Prostate gland (tissue), 2 donors: ENCODE results near the gene PROK2. TPM values are rescaled to one million over a fixed set of nuclear protein-coding genes. Genes with fewer than 3 reads are reported as not detected.

Experiments used
- DNase-seq: peaks from one replicate; pipeline ENCODE4 v3.0.0-alpha.2; 2019; ENCODE audit warnings: low spot score
- H3K27ac ChIP-seq, 2 donors: fragments of 200-600 bp; sonication (generic); 2 replicates each; pipeline ENCODE4 v1.5.1; 2017 to 2019
- H3K27me3 ChIP-seq: fragments of 200-600 bp; sonication (generic); replicated peaks from 2 replicates; pipeline ENCODE4 v1.5.1; 2019; ENCODE audit not compliant: insufficient read depth
- H3K36me3 ChIP-seq, 2 donors: fragments of 200-600 bp; sonication (generic); 1 replicate in 1 of 2; 2 replicates in 1 of 2; pipeline versions ENCODE4 v1.5.1 to v1.8.1; 2017 to 2019
- H3K4me1 ChIP-seq: fragments of 200-600 bp; sonication (generic); replicated peaks from 2 replicates; pipeline ENCODE4 v1.5.1; 2019
- H3K4me3 ChIP-seq, 2 donors: fragments of 200-600 bp; sonication (generic); 2 replicates each; pipeline ENCODE4 v1.5.1; 2017 to 2019
- H3K9me3 ChIP-seq: fragments of 200-600 bp; sonication (generic); 2 replicates; pipeline ENCODE4 v1.5.1; 2017
- CTCF ChIP-seq, 4 experiments: fragments of 200-600 bp in 2 of 4; fragments of 450-650 bp in 2 of 4; sonication (generic) in 2 of 4; IDR thresholded peaks; 1 replicate in 3 of 4; 2 replicates in 1 of 4; pipeline ENCODE4 v1.5.1; 2016 to 2019; ENCODE audit warnings: antibody characterized with exemption in 4 of 4, mild to moderate bottlenecking in 2 of 4, moderate library complexity in 2 of 4
- POLR2A ChIP-seq: fragments of 450-650 bp; IDR thresholded peaks from one replicate; pipeline ENCODE4 v1.6.1; 2016; ENCODE audit warnings: antibody characterized with exemption, mild to moderate bottlenecking
- POLR2AphosphoS5 ChIP-seq: sonication (generic); formaldehyde crosslinking; IDR thresholded peaks from one replicate; pipeline ENCODE4 v1.6.1; 2017; ENCODE audit warnings: antibody characterized with exemption
- WGBS: methylation state at CpG from one replicate; pipeline ENCODE4 v1.1.5; 2018; 5-methylcytosine and 5-hydroxymethylcytosine counted together
- intact Hi-C: fragments of 100-400 bp; cut with DNase I; formaldehyde crosslinking; loops from one replicate; pipeline ENCODE4 v1.14.2; 2022
- total RNA-seq, 2 donors: library from RNA; depleted of rRNA; stranded (reverse); fragments of >200 nt; gene quantifications; one replicate each; pipeline ENCODE4 v1.1.0, GENCODE V29; 2016

PROK2 gene
- total RNA-seq, 2 donors from 2014 or later: 2.3 TPM; not detected in 1

GRCh38 chr3:71779674-71780377, 5.1 kb downstream of the PROK2 start:
- no peaks in the 10 kb centered on the region for H3K4me1 ChIP-seq
- peaks cover 10% of the 10 kb centered on the region for H3K27me3 ChIP-seq
- DNase-seq: no peak
- H3K27ac ChIP-seq: no peak overlapping the region
- no peaks in the 10 kb centered on the region for H3K9me3 ChIP-seq
- H3K36me3 ChIP-seq: no peaks in the 10 kb centered on the region
- WGBS: 67% methylated on average over 6 of the region's 6 CpGs
- no peak overlapping the region for H3K4me3 ChIP-seq
- no peak for TF ChIP-seq POLR2A
- TF ChIP-seq CTCF (IDR thresholded peaks at IDR 0.05): no peak
- TF ChIP-seq POLR2AphosphoS5: no peak
- intact Hi-C loops: no loop called here

GRCh38 chr3:71778353-71778752, 6.6 kb downstream of the PROK2 start:
- Histone ChIP-seq H3K27me3 (peaks cover 5% of the 10 kb centered on the region), H3K27ac (no peak overlapping the region), H3K9me3 (no peaks in the 10 kb centered on the region), H3K4me3 (no peak overlapping the region), H3K4me1 (no peaks in the 10 kb centered on the region), H3K36me3 (no peaks in the 10 kb centered on the region)
- TF ChIP-seq POLR2AphosphoS5 (no peak), POLR2A (no peak), CTCF (IDR thresholded peaks at IDR 0.05) (no peak)
- 78% methylated on average over 3 of the region's 3 CpGs for WGBS
- intact Hi-C loops: no loop called here
- DNase-seq: no peak

GRCh38 chr3:71776538-71776937, 8.4 kb downstream of the PROK2 start:
- H3K27me3 ChIP-seq: peaks cover 5% of the 10 kb centered on the region
- no peaks in the 10 kb centered on the region for H3K36me3 ChIP-seq
- intact Hi-C loops: no loop called here
- H3K27ac ChIP-seq: no peak overlapping the region
- H3K9me3 ChIP-seq: no peaks in the 10 kb centered on the region
- DNase-seq: no peak
- WGBS: 70% methylated on average over 6 of the region's 6 CpGs
- no peak for TF ChIP-seq POLR2AphosphoS5
- no peak for TF ChIP-seq POLR2A
- no peak for TF ChIP-seq CTCF (IDR thresholded peaks at IDR 0.05)
- H3K4me1 ChIP-seq: no peaks in the 10 kb centered on the region
- H3K4me3 ChIP-seq: no peak overlapping the region

- Histone ChIP-seq H3K4me1 (no peaks in the 10 kb centered on the region), H3K36me3 (no peaks in the 10 kb centered on the region), H3K4me3 (no peak overlapping the region), H3K27ac (no peak overlapping the region), H3K27me3 (no peaks in the 10 kb centered on the region), H3K9me3 (no peaks in the 10 kb centered on the region)
- intact Hi-C loops: no loop called here
- no peak for TF ChIP-seq POLR2A
- no peak for TF ChIP-seq POLR2AphosphoS5
- no peak for TF ChIP-seq CTCF (IDR thresholded peaks at IDR 0.05)
- no peak for DNase-seq
- 71% methylated on average over 1 of the region's 1 CpG for WGBS
These were observed 13.1 kb downstream of the PROK2 start for GRCh38 chr3:71771884-71772283.

- TF ChIP-seq CTCF (IDR thresholded peaks at IDR 0.05): no peak
- no peak for TF ChIP-seq POLR2A
- TF ChIP-seq POLR2AphosphoS5: no peak
- Histone ChIP-seq H3K36me3 (no peaks in the 10 kb centered on the region), H3K27ac (no peak overlapping the region), H3K4me1 (no peaks in the 10 kb centered on the region), H3K4me3 (no peak overlapping the region), H3K27me3 (no peaks in the 10 kb centered on the region), H3K9me3 (no peaks in the 10 kb centered on the region)
- no peak for DNase-seq
- WGBS: 69% methylated on average over 5 of the region's 5 CpGs
- intact Hi-C loops: no loop called here
These were observed 13.8 kb downstream of the PROK2 start for GRCh38 chr3:71771126-71771525.
